Osteocyte (in vitro differentiated cells): ENCODE results near the gene KCNK7. TPM values are rescaled to one million over a fixed set of nuclear protein-coding genes. Genes with fewer than 3 reads are reported as not detected.

Source experiments
- DNase-seq: peaks from one replicate; pipeline ENCODE4 v3.0.0; 2021; ENCODE audit warnings: mixed read lengths; ENCODE audit not compliant: unreplicated experiment; ENCODE audit errors: extremely low spot score
- H3K27ac Mint-ChIP-seq: one replicate; pipeline ENCODE4 v1.8.0; 2021; ENCODE audit warnings: mild to moderate bottlenecking, mixed read lengths; ENCODE audit not compliant: unreplicated experiment
- H3K27me3 Mint-ChIP-seq: one replicate; pipeline ENCODE4 v1.8.0; 2021; ENCODE audit warnings: mixed read lengths; ENCODE audit not compliant: unreplicated experiment
- H3K36me3 Mint-ChIP-seq: one replicate; pipeline ENCODE4 v1.8.0; 2021; ENCODE audit warnings: mixed read lengths; ENCODE audit not compliant: unreplicated experiment
- H3K4me1 Mint-ChIP-seq: one replicate; pipeline ENCODE4 v1.8.0; 2021; ENCODE audit warnings: mixed read lengths; ENCODE audit not compliant: unreplicated experiment
- H3K4me3 Mint-ChIP-seq: one replicate; pipeline ENCODE4 v1.8.0; 2021; ENCODE audit warnings: mild to moderate bottlenecking, moderate library complexity, mixed read lengths; ENCODE audit not compliant: unreplicated experiment
- H3K9me3 Mint-ChIP-seq: one replicate; pipeline ENCODE4 v1.8.0; 2021; ENCODE audit warnings: mixed read lengths; ENCODE audit not compliant: unreplicated experiment
- CTCF ChIP-seq: fragments of 200-600 bp; sonication (generic); IDR thresholded peaks from 2 replicates; pipeline ENCODE4 v1.5.0; 2021; ENCODE audit warnings: antibody characterized with exemption, mild to moderate bottlenecking, moderate library complexity
- total RNA-seq: library from RNA; stranded (reverse); gene quantifications from 2 replicates; pipeline ENCODE4 v1.2.1, GENCODE V29; 2021

The KCNK7 gene
- total RNA-seq, 1 donor from 2014 or later = not detected

GRCh38 chr11:65633390-65634108 is 37.9 kb upstream of the KCNK7 start:
- DNase-seq = no peak
- H3K27ac Mint-ChIP-seq = no peak overlapping the region
- no peaks in the 10 kb centered on the region for H3K9me3 Mint-ChIP-seq
- peaks cover 12% of the 10 kb centered on the region for H3K4me1 Mint-ChIP-seq
- TF ChIP-seq CTCF = no peak
- no peak overlapping the region for H3K4me3 Mint-ChIP-seq
- H3K27me3 Mint-ChIP-seq = no peaks in the 10 kb centered on the region
- H3K36me3 Mint-ChIP-seq = peaks cover 21% of the 10 kb centered on the region

GRCh38 chr11:65630215-65630614 is 34.6 kb upstream of the KCNK7 start:
- no peak for DNase-seq
- Mint-ChIP-seq H3K9me3 (no peaks in the 10 kb centered on the region), H3K27me3 (no peaks in the 10 kb centered on the region), H3K36me3 (peaks cover 25% of the 10 kb centered on the region), H3K4me3 (no peak overlapping the region), H3K27ac (no peak overlapping the region), H3K4me1 (no peaks in the 10 kb centered on the region)
- TF ChIP-seq CTCF = no peak

GRCh38 chr11:65629579-65629978 is 34.0 kb upstream of the KCNK7 start:
- Mint-ChIP-seq H3K27ac (no peak overlapping the region), H3K4me3 (no peak overlapping the region), H3K9me3 (no peaks in the 10 kb centered on the region), H3K36me3 (peaks cover 23% of the 10 kb centered on the region), H3K27me3 (no peaks in the 10 kb centered on the region), H3K4me1 (no peaks in the 10 kb centered on the region)
- TF ChIP-seq CTCF = no peak
- DNase-seq = no peak

- H3K27ac Mint-ChIP-seq = no peak overlapping the region
- no peak for TF ChIP-seq CTCF
- no peaks in the 10 kb centered on the region for H3K9me3 Mint-ChIP-seq
- peaks cover 27% of the 10 kb centered on the region for H3K36me3 Mint-ChIP-seq
- no peaks in the 10 kb centered on the region for H3K4me1 Mint-ChIP-seq
- H3K4me3 Mint-ChIP-seq = no peak overlapping the region
- no peaks in the 10 kb centered on the region for H3K27me3 Mint-ChIP-seq
- DNase-seq = no peak
These were observed 31.6 kb upstream of the KCNK7 start for GRCh38 chr11:65627202-65627601.

- no peaks in the 10 kb centered on the region for H3K4me1 Mint-ChIP-seq
- H3K27me3 Mint-ChIP-seq = no peaks in the 10 kb centered on the region
- peak; percentile 52 for TF ChIP-seq CTCF
- peaks cover 32% of the 10 kb centered on the region for H3K36me3 Mint-ChIP-seq
- no peak overlapping the region for H3K4me3 Mint-ChIP-seq
- DNase-seq = no peak
- no peaks in the 10 kb centered on the region for H3K9me3 Mint-ChIP-seq
- no peak overlapping the region for H3K27ac Mint-ChIP-seq
These were observed 30.2 kb upstream of the KCNK7 start for GRCh38 chr11:65625628-65626342.
